Measurements from ENCODE around the gene PSMG4.

The PSMG4 gene

GRCh38 chr6:3209114-3210023 lies 49.4 kb upstream of the PSMG4 start (continued):
- TF ChIP-seq ZBTB6 (tag by site-specific recombination; IDR thresholded peaks at IDR 0.05) (peak; percentile 58), GLIS1 (tag by site-specific recombination; IDR thresholded peaks at IDR 0.05) (no peak), ZNF555 (tag by site-specific recombination; conservative IDR thresholded peaks at IDR 0.05) (no peak), ZNF37A (tag by site-specific recombination; IDR thresholded peaks at IDR 0.05) (no peak), ZSCAN30 (tag by site-specific recombination; IDR thresholded peaks at IDR 0.05) (no peak), ATF2 (tag by site-specific recombination; IDR thresholded peaks at IDR 0.05; ENCODE audit: low read depth) (no peak), WT1 (tag by site-specific recombination; IDR thresholded peaks at IDR 0.05) (no peak), ZNF248 (tag by site-specific recombination; IDR thresholded peaks at IDR 0.05) (no peak), PRDM6 (tag by site-specific recombination; IDR thresholded peaks at IDR 0.05) (0 out of 2 replicates have a peak, but pooled peaks have one; percentile 23), ZBTB10 (tag by site-specific recombination; IDR thresholded peaks at IDR 0.05) (0 out of 2 replicates have a peak, but pooled peaks have one; percentile 47), ZNF623 (tag by site-specific recombination; IDR thresholded peaks at IDR 0.05) (no peak), KLF17 (tag by site-specific recombination; IDR thresholded peaks at IDR 0.05) (0 out of 2 replicates have a peak, but pooled peaks have one; percentile 69), ZNF561 (tag by site-specific recombination; IDR thresholded peaks at IDR 0.05; ENCODE audit: borderline replicate concordance) (0 out of 2 replicates have a peak, but pooled peaks have one; percentile 33), ZNF335 (tag by site-specific recombination; conservative IDR thresholded peaks at IDR 0.05) (peak; percentile 52), ZNF785 (tag by site-specific recombination; IDR thresholded peaks at IDR 0.05) (no peak), KLF10 (tag by site-specific recombination; IDR thresholded peaks at IDR 0.05) (peak; percentile 80), ZFP3 (tag by site-specific recombination; IDR thresholded peaks at IDR 0.05; ENCODE audit: low read depth) (no peak), SETDB1 (IDR thresholded peaks at IDR 0.05; ENCODE audit: insufficient read length, low read length) (peak; percentile 12), TRIM28 (IDR thresholded peaks at IDR 0.05; ENCODE audit: borderline replicate concordance, low read length) (peak; percentile 40; the same call in 1 of the 2 replicates), SP7 (tag by site-specific recombination; IDR thresholded peaks at IDR 0.05) (peak; percentile 65; the same call in 1 of the 2 replicates), ZNF404 (tag by site-specific recombination; IDR thresholded peaks at IDR 0.05) (no peak), ZNF302 (tag by site-specific recombination; IDR thresholded peaks at IDR 0.05; ENCODE audit: low read depth) (no peak), ZNF629 (tag by site-specific recombination; IDR thresholded peaks at IDR 0.05) (peak; percentile 92), ZNF600 (tag by site-specific recombination; IDR thresholded peaks at IDR 0.05) (peak; percentile 75; the same call in 1 of the 2 replicates), ZBTB8A (tag by site-specific recombination; IDR thresholded peaks at IDR 0.05) (no peak), ZFP37 (tag by site-specific recombination; IDR thresholded peaks at IDR 0.05) (no peak)
- TF ChIP-seq, protein P1, sequence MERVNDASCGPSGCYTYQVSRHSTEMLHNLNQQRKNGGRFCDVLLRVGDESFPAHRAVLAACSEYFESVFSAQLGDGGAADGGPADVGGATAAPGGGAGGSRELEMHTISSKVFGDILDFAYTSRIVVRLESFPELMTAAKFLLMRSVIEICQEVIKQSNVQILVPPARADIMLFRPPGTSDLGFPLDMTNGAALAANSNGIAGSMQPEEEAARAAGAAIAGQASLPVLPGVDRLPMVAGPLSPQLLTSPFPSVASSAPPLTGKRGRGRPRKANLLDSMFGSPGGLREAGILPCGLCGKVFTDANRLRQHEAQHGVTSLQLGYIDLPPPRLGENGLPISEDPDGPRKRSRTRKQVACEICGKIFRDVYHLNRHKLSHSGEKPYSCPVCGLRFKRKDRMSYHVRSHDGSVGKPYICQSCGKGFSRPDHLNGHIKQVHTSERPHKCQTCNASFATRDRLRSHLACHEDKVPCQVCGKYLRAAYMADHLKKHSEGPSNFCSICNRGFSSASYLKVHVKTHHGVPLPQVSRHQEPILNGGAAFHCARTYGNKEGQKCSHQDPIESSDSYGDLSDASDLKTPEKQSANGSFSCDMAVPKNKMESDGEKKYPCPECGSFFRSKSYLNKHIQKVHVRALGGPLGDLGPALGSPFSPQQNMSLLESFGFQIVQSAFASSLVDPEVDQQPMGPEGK (tag by site-specific recombination; IDR thresholded peaks at IDR 0.05) = peak; percentile 49; the same call in 1 of the 2 replicates
- TF ChIP-seq, protein P2, sequence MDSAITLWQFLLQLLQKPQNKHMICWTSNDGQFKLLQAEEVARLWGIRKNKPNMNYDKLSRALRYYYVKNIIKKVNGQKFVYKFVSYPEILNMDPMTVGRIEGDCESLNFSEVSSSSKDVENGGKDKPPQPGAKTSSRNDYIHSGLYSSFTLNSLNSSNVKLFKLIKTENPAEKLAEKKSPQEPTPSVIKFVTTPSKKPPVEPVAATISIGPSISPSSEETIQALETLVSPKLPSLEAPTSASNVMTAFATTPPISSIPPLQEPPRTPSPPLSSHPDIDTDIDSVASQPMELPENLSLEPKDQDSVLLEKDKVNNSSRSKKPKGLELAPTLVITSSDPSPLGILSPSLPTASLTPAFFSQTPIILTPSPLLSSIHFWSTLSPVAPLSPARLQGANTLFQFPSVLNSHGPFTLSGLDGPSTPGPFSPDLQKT (IDR thresholded peaks at IDR 0.05; ENCODE audit: borderline replicate concordance, low read depth, low read length) = no peak

Measured in HEK293 (cell line).